NOMO-1 treated with dmso at 0.1 percent for 144 hours (cell line): ENCODE data around the gene TAF1D.
"Not testable (repeated sequence)": the region's sequence is repeated elsewhere in the genome, so short reads cannot be mapped to it uniquely, and the experiment has no call there.

Experiments
- DNase-seq: peaks from one replicate; lab custom pipeline; 2025; ENCODE audit not compliant: unreplicated experiment; lab: John Stamatoyannopoulos, UW

TAF1D gene

DNA sequence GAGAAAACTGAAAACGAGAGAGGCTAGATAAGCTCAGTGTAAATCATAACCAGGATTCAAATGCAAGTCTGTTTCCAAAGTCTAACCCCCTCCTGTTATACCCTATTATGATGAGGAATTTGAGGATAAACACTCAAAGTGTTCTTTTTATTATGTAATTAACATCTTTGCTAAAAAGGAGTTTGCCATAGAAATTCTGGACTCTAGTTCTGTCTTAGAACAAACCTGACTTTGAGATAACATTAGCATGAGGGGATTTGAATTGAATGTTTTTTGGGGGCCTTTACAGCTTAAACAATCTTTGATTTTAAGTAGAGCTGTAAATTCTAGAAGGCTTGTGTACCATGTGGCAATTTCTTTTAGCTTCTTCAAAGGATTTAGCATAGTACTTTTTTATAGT, 9.7 kb upstream of the TAF1D start:
- DNase-seq, result no peak

DNA sequence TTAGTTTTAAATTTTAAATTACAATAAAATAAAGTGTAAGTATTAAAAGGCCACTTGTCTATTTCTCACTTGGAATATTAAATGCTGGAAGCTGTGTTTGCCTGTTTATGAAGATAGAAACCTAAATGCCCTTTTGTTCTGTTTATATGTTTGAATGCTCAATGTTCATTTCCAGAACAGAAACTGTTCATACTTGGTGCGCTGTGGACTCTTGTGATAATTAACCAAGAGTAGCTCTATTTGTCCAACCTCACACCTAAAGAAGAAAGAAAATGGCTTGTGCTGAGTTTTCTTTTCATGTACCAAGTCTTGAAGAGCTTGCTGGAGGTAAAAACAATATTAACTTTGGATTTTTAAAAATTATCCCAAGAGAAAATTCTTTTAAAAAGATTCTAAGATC, 5.8 kb upstream of the TAF1D start:
- DNase-seq, result no peak

DNA sequence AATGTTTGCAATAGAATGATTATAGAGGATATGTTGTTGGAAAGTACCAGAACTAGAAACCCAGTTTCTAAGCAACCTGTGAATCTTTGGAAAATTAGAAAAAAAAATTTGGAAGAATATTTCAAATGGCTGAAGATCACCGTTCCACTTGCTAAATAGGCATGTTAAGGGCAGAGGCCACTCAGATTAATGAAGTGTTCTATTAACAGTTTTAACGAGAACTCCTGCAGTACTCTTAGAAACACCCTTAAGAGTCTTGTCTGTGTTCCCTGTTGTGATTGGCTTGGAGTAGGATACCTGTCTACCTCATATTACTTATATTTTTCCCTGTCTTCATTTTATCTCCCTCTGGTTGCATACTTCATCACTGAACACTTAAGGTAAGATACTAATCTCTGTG, 4.8 kb upstream of the TAF1D start:
- DNase-seq, result no peak

DNA sequence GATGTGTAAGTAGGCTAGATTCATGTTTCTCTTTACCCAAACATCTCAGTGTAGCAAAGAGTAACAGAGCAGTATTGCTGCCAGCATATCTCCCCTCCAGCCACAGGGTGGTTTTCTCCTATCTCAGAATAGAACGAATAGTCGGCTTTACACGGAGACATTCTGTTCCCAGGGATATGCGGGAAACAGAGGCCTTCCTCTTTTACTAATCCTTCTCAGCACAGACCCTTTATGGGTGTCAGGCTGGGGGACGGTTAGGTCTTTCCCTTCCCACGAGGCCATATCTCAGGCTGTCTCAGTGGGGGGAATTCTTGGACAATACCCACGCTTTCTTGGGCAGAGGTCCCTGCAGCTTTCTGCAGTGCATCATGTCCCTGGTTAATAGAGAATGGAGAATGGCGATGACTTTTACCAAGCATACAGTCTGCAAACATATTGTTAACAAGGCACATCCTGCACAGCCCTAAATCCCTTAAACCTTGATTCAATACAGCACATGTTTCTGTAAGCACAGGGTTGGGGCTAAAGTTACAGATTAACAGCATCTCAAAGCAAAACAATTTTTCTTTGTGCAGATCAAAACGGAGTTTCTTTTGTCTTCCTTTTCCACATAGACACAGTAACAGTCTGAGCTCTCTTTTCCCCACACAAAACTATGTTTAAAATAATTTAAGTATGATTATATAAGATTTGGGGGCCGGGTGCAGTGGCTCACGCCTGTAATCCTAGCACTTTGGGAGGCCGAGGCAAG, 3.9 kb upstream of the TAF1D start:
- DNase-seq, result not testable (repeated sequence)

DNA sequence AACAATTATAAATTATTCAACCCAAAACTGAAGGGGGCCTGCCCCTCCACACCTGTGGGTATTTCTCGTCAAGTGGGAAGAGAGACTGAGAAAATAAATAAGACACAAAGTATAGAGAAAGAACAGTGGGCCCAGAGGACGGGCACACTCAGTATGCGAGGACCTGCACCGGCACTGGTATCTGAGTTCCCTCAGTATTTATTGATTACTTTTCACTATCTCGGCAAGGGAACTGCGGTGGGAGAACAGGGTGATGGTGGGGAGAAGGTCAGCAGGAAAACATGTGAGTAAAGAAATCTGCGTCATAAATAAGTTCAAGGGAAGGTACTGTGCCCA, 3.3 kb upstream of the TAF1D start:
- DNase-seq, result no peak

DNA sequence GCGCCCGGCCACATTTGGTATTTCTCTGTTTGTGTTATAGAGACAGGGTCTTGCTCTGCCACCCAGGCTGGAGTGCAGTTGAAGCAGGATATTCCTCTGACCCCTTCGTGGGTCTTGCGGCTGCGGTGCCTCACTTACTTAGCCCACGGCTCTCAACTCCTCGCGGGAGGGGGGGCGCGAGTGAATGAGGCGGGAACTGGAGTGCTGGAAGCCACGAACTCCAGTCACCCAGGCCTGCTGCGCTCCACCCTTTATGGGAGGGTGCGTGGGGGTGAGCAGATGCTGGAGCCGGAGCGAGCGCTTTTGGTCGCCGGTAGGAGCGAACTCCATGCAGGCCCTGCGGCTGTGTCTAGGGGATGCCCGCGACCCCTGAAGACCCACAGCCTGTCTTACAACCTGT, 2.0 kb upstream of the TAF1D start:
- DNase-seq, result no peak

DNA sequence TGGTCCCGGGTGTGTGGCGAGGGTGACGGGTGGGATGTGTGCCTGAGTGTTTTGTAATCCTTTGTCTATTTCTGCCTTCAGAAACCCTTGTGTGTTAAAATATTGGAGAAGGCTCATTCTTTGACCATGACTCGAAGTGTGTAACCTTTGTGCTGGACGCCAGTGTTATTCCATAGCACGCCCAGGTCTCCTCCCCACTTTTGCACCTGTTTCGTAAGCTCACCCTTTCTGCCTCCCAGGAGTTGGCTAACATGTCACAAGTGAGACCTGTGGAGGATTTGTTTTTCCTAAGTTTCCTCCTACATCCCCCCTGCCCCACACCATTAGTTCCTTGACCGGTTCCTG, 559 bp upstream of the TAF1D start:
- no peak for DNase-seq

DNA sequence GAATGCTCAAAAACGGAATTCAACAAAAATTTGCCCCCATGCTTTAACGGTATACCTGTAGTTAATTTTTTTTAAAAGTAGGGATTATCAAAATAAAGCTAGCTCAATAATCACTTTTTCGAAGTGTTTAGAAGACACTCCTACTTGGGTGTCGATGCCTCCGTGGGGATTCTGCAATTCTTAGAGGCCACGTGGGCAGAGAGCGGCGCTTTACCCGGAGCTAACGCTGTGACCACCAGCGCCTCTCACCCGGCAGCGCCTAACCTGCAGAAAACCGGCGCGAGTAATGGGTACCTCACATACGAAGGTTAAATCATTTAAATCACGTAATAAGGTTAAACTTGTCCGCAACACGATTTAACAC, 583 bp downstream of the TAF1D start:
- DNase-seq, result peak; percentile 27

DNA sequence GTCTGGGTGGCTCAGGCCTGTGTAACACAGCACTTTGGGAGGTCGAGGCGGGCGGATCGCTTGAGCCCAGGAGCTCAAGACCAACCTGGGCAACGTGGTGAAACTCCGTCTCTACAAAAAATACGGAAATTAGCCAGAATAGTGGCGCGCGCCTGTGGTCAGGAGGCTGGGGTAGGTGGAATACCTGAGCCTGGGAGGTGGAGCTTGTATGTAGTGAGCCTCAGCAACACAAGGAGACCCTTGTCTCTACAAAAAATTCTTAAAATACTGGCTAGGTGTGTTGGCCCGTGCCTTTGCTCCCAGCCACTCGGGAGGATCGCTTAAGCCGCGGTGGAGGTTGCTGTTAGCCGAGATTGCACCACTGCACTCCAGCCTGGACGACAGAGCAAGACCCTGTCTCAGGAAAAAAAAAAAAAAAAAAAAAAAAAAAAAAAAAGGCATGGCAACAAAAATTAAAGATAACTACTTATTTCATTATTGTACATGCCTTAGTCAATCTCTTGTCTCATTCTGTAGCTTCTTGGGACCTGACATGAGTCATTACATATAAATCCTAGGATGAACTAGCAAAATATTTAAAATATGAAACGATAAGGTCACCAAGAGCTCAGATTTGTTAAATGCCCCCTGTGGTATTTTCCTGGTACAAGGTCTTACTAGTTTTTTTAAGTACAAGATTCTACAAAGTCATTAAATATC, 1.1 kb downstream of the TAF1D start:
- DNase-seq, result peak; percentile 13

DNA sequence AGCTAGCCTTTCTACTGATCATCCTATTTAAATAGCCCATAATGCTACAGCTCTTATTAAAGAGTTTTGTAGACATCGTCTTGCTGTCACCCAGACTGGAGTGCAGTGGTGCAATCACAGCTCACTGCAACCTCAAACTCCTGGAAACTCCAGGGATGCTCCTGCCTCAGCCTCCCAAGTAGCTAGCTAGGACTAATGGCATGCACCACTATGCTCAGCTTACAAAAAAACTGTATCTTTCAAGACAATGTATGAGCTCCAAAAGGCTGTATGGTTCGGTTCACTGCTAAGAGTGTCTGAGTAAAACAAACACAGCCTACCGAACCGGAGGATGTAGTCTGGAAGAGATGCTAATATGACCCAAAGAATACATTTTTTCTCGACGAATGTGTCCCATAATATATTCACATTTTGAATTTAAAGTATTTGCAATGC, 2.6 kb downstream of the TAF1D start:
- DNase-seq, result no peak

DNA sequence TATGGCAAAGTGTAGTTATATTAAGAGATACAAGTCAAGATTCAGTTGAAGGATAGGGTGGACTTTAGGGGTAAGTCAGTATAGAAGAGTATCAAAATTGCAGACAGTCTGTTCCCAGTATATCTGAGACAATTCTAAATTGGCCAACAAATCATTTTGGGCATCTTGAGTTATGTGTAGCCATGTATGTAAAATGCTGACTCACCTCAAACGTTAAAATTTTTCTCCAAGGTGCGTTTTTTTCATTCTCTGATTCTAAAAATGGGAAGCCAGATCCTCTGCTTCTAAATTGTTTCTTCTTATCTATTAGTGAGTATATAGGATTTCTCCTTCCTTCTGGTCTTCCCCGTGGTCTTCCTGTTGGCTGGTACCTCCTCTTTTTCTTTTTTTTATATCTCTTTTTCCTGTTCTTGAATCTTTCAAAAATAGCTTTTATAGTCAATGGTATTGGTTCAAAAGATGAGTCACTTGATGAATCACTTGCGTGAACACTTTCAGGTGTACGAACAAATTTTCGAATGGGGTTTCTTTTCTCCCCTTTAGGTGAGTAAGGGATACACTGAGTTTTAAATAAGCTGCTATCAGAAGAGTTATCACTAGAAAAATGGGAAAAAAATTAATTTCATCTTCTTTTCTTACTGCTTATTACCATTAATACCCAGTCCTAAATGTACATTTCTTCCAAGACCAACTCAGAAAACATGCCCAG, 3.2 kb downstream of the TAF1D start:
- DNase-seq, result no peak

DNA sequence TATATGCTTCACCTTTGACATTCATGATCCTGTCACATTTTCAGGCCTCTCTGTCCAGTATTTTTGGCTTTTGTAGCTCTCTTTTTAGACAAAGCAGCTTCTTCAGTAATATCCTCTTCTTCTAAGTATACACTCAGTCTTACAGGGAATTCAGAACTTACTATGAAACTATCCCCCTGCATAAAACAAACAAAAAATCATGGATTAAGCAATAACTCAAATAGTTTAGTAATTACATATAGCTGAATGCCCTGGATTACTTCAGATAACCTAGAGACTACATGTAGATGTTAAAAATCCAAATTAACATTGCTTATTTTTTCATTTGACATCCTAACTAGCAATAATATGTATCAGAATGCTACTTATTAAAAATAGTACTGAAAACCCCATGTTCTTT, 5.2 kb downstream of the TAF1D start:
- DNase-seq, result no peak

DNA sequence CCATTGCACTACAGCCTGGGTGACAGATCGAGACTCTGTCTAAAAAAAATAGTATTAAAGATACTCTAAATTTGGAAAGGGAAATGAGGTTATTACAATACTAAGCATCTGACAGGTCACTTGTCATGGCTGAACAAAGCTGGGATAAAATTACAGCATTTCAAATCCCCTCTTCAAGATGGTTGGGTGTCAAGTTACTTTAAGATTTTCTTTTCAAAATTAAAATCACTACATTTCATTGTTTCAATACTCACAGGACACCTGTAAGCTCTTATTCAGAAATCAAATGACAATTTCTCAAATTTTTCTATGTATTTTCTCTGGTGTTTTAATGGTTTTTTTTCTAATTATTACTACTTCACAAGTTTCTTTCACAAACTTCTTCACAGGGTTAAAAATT, 5.7 kb downstream of the TAF1D start:
- no peak for DNase-seq

DNA sequence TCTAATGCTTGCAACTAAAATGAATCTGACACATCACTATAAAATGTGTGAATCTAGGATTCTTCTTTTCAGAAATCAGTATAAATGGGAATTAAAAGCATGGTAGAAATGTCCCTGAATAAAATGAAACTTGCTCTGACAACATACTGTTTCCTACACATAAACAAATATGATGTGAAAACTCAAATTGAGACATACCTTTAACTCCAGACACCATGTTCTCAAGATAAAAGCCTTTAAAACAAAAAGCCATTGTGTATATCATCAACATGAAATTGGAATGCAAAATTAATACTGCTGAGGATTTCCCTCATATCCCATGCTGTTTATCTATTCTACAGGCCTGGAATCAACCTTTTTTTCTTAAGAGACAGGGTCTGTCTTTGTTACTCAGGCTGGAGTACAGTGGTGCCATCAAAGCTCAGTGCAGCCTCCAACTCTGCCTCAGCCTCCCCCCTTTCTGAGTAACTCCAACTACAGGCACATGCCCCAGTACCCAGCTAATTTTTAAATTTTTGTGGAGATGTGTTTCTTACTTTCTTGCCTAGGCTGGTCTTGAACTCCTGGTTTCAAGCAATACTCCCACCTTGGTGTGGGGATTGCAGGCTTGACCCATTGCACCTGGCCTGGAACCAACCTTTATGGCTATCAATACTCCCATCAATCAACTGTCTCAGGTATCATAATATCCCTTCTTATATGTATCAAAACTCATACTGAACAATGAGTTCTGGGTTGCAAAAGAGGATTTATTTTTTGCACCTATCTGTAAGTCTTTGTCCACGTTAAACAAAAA, 6.7 kb downstream of the TAF1D start:
- DNase-seq, result no peak

DNA sequence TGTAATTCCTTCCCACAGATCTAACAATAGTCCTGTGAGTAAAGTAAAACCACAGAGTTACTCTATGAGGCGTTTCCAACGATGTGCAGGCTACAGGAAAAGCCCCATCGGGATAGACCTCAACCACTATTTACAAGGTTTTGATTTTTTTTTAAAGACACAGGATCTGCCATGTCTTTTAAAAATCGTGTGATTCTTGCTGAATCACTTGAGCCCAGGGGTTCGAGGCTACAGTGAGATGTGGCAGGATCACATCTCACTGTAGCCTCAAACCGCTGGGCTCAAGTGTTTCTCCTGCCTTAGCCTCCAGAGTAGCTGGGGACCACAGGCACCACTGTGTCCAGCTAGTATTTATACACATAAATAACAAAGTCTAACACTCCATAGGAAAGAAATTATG, 7.8 kb downstream of the TAF1D start:
- no peak for DNase-seq

DNA sequence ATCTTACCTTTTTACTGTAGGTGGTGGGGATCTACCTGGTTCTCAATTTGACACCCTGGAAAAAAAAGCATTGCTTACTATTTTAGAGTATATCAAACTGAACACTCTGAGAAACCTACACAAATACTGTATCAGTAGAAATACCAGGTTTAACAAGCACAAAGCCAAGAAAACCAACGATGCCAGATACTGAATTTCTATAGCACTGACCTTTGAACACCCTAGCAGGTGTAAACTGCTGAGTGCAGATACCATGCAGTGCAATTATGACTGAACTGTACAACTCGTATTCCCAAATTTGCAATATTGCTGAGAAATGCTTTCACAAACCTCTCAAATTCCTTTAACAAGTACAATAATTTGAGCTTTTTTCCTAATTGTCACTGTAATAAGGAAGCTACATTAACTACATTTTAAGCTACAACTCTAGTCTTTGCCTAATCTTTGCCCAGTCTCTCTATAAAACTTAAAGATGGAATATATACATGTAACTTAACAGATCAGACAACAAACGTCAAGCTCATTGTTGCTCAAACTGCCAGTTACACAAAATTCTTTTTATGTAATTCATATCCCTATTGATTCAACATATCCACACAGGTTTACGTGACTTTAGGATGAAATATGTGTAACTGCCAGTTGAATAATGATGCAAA, 8.9 kb downstream of the TAF1D start:
- DNase-seq, result no peak

DNA sequence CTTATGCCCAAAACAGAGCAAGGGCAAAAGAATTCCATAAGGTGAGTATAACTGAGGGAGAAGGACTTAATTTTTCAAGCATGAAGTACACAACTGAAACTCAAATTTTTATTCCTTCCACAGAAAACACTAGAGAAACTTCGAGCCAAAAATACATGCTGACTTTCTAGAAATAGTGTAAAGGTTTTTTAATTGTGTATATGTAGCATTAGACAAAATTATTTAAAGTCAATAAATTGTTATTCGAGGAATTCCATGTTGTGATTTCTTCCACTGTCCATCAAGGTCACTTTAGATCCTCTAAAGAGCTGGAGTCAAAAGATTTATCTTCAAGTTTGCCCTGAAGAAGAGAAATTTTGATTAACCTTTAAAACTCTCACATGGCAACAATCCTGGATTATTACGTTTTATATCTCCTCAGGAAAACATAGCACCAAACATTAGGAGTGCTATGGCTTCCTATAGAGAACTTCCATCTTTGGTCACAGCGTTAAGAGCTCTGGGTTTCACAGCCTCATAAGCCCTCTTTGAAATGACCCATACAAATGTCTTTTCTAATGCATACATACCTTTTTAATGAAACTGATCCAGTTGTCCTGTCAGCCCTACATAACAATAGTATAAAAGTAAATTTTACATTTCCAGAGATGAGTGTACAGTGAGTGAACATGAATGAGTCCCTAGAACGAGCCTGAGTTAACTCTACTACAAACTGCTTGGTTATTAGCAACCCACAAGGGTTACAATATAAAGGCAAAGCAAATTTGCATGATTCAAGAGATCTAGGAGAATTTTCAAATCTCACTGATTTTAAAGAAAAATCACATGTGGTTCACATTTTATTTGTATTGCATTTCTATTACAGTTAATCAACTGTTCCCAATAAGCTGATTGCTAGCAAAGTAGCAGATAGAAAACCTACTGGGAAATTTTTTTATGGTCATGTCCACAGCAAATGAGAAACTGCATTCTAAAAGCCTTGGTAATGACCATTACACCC, 10.9 kb downstream of the TAF1D start:
- DNase-seq, result no peak

DNA sequence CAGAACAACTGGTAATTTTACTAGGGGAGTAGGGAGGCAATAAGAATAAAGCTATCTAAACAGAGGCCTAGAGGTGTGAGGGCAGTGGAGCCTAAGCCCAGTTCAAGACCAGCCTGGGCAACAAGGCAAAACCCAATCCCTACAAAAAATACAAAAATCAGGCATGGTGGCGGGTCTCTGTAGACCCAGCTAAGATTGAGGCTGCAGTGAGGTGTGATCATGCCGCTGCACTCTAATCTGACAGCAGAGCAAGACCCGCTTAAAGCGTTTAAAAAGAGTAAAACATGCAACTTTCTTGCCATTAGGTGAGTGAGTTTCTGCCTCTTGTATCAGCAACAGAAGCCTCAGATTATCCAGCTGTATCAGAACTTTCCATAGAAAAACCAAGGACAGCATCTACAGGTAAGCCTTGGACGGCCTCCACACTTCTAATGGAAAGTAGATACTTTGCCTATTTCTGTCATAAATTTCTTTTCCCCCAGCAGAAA, 12.1 kb downstream of the TAF1D start:
- DNase-seq, result no peak

DNA sequence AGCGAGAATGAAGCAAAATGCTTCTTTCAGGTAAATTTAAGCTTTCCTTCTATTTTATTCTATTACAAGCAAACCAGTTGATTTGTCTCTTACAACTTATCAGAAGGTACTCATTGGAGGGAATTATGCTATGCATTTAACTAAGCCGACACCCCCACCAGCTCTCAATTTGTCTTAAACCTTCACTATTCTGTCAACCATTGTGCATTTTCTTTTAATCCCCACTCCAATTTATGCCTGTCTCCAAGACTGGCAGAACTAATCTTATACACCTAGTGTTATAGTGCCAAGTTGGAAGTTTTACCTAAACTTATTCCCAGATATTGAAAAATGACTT, 12.5 kb downstream of the TAF1D start:
- DNase-seq, result no peak
